Peyer's patch (tissue), 4 donors: ENCODE measurements around the gene MTHFS.
"Not testable (repeated sequence)": the region's sequence is repeated elsewhere in the genome, so short reads cannot be mapped to it uniquely, and the experiment has no call there.

Source experiments
- CTCF ChIP-seq, 6 experiments: fragments of 450-650 bp in 4 of 6; fragments of 200-600 bp in 2 of 6; sonication (generic) in 1 of 6; IDR thresholded peaks; one replicate each; pipeline ENCODE4 v1.5.1; 2017 to 2019; ENCODE audit warnings: antibody characterized with exemption in 6 of 6, mild to moderate bottlenecking in 3 of 6, moderate library complexity in 1 of 6
- POLR2A ChIP-seq, 2 donors: fragments of 450-650 bp; IDR thresholded peaks; one replicate each; pipeline ENCODE4 v1.5.1; 2017; ENCODE audit warnings: antibody characterized with exemption in 2 of 2, mild to moderate bottlenecking in 2 of 2, moderate library complexity in 2 of 2

- not testable (repeated sequence) for TF ChIP-seq CTCF, POLR2A (IDR thresholded peaks at IDR 0.05)
Measured at GRCh38 chr15:79909556-79910335, 12.9 kb upstream of the MTHFS start.
